Glutamatergic neuron (in vitro differentiated cells): ENCODE results near the gene ZNF709. TPM values are rescaled to one million over a fixed set of nuclear protein-coding genes. Genes with fewer than 3 reads are reported as not detected.
"Not testable (repeated sequence)": the region's sequence is repeated elsewhere in the genome, so short reads cannot be mapped to it uniquely, and the experiment has no call there.

Source experiments
- DNase-seq: peaks from one replicate; pipeline ENCODE4 v3.0.0; 2022
- H3K27ac Mint-ChIP-seq: one replicate; pipeline ENCODE4 v1.8.0; 2020; ENCODE audit warnings: mild to moderate bottlenecking, mixed read lengths, inconsistent platforms; ENCODE audit not compliant: unreplicated experiment
- H3K27me3 Mint-ChIP-seq: one replicate; pipeline ENCODE4 v1.8.0; 2020; ENCODE audit warnings: mild to moderate bottlenecking, moderate library complexity, mixed read lengths, inconsistent platforms; ENCODE audit not compliant: unreplicated experiment
- H3K36me3 Mint-ChIP-seq: one replicate; pipeline ENCODE4 v1.8.0; 2020; ENCODE audit warnings: mild to moderate bottlenecking, mixed read lengths, inconsistent platforms; ENCODE audit not compliant: unreplicated experiment
- H3K4me1 Mint-ChIP-seq: one replicate; pipeline ENCODE4 v1.8.0; 2020; ENCODE audit warnings: mild to moderate bottlenecking, low read depth, mixed read lengths, inconsistent platforms; ENCODE audit not compliant: unreplicated experiment
- H3K4me3 Mint-ChIP-seq: one replicate; pipeline ENCODE4 v1.8.0; 2020; ENCODE audit warnings: mild to moderate bottlenecking, mixed read lengths, inconsistent platforms; ENCODE audit not compliant: unreplicated experiment
- H3K9me3 Mint-ChIP-seq: one replicate; pipeline ENCODE4 v1.8.0; 2020; ENCODE audit warnings: mild to moderate bottlenecking, moderate library complexity, mixed read lengths, inconsistent platforms; ENCODE audit not compliant: unreplicated experiment
- total RNA-seq: library from RNA; stranded (reverse); fragmentation: NEBNext Ultra II Directional; extraction: Animal tissue kit (Norgen Biotek cat#: 25700); gene quantifications from one replicate; pipeline ENCODE4 v1.2.1, GENCODE V29; 2021; ENCODE audit not compliant: unreplicated experiment
- TF ChIP-seq, protein P1 (sequence below): fragments of 200-600 bp; sonication (generic); IDR thresholded peaks from one replicate; pipeline ENCODE4 v1.5.0; 2021; ENCODE audit not compliant: partially characterized antibody, unreplicated experiment

ZNF709 gene
- total RNA-seq, 1 donor from 2014 or later = 8.7 TPM

DNA sequence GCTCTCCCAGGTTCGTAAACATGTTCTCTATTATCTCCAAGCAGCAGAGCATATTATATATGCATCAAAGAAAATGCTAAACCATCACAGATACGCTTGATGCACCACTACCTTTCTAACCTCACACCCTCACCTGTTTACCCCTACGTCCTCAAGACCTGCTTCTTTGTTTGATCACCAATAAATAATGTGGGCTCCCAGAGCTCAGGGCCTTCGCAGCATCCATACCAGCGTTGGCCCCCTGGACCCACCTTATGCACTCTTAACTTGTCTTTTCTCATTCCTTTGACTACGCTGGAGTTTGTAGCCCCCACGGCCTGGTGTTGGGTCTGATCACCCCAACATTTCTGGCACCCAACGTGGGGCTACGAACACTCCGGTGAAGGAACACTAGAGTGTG is 33.8 kb downstream of the ZNF709 start:
- H3K27ac Mint-ChIP-seq = no peak overlapping the region
- DNase-seq = no peak
- peaks cover 21% of the 10 kb centered on the region for H3K36me3 Mint-ChIP-seq
- no peak overlapping the region for H3K4me3 Mint-ChIP-seq
- TF ChIP-seq, protein P1, sequence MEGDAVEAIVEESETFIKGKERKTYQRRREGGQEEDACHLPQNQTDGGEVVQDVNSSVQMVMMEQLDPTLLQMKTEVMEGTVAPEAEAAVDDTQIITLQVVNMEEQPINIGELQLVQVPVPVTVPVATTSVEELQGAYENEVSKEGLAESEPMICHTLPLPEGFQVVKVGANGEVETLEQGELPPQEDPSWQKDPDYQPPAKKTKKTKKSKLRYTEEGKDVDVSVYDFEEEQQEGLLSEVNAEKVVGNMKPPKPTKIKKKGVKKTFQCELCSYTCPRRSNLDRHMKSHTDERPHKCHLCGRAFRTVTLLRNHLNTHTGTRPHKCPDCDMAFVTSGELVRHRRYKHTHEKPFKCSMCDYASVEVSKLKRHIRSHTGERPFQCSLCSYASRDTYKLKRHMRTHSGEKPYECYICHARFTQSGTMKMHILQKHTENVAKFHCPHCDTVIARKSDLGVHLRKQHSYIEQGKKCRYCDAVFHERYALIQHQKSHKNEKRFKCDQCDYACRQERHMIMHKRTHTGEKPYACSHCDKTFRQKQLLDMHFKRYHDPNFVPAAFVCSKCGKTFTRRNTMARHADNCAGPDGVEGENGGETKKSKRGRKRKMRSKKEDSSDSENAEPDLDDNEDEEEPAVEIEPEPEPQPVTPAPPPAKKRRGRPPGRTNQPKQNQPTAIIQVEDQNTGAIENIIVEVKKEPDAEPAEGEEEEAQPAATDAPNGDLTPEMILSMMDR = no peak
- peaks cover 8% of the 10 kb centered on the region for H3K9me3 Mint-ChIP-seq
- no peaks in the 10 kb centered on the region for H3K4me1 Mint-ChIP-seq
- H3K27me3 Mint-ChIP-seq = no peaks in the 10 kb centered on the region

GRCh38 chr19:12448808-12449207 is 35.8 kb downstream of the ZNF709 start:
- Mint-ChIP-seq H3K9me3 (peaks cover 11% of the 10 kb centered on the region), H3K4me1 (no peaks in the 10 kb centered on the region), H3K36me3 (peaks cover 21% of the 10 kb centered on the region), H3K4me3 (no peak overlapping the region), H3K27ac (no peak overlapping the region), H3K27me3 (no peaks in the 10 kb centered on the region)
- no peak for DNase-seq
- TF ChIP-seq, protein P1 = no peak

DNA sequence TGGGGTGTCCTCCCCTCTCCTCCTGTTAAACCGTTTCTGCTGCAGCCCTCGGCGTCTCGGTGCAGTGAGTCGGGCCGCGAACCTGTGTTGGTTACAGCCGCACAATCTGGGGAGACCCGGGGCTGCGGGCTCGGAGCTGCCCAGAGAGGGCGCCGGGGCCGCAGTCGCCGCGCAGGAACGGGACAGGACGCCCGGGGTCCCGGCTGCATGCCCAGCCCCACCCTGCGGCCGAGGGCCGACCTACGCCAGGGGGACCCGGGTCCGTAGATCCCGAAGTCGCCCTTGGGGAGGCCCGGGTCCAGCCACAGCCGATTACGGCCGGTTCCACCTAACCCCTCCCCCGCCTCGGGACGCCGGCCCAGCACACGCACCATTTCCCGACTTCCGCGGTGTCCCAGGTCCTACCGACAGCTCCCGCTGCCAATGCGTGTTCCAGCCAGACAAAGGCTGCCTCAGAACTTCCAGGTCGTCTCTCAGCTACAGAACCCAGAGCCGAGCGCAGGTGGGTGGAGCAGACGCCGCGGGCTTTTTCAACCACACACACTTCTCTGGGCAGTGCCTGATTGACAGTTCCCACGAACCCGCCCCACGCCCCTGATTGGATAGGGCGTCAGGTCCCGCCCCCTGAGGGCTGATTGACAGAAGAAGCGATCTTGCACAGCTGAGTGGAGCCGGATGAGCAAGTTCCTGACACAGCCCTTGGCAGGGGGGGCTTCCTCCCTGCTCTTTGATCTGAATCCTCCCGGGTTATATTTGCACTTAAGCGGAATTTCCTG is 43.9 kb downstream of the ZNF709 start, which contains the start of gene ZNF443:
Gene ZNF443, minus strand, starts transcription at position 481 of the 776 bp plus-strand sequence. Its CDS starts 107 bp downstream, at position 374.
- Mint-ChIP-seq H3K27me3 (peaks cover 4% of the 10 kb centered on the region), H3K9me3 (peaks cover 10% of the 10 kb centered on the region), H3K36me3 (peaks cover 14% of the 10 kb centered on the region), H3K4me1 (peaks cover 2% of the 10 kb centered on the region), H3K4me3 (peak within 1 kb of the TSS; percentile 100), H3K27ac (peak within 1 kb of the TSS; percentile 98)
- TF ChIP-seq, protein P1 = no peak
- DNase-seq = peak; percentile 99

DNA sequence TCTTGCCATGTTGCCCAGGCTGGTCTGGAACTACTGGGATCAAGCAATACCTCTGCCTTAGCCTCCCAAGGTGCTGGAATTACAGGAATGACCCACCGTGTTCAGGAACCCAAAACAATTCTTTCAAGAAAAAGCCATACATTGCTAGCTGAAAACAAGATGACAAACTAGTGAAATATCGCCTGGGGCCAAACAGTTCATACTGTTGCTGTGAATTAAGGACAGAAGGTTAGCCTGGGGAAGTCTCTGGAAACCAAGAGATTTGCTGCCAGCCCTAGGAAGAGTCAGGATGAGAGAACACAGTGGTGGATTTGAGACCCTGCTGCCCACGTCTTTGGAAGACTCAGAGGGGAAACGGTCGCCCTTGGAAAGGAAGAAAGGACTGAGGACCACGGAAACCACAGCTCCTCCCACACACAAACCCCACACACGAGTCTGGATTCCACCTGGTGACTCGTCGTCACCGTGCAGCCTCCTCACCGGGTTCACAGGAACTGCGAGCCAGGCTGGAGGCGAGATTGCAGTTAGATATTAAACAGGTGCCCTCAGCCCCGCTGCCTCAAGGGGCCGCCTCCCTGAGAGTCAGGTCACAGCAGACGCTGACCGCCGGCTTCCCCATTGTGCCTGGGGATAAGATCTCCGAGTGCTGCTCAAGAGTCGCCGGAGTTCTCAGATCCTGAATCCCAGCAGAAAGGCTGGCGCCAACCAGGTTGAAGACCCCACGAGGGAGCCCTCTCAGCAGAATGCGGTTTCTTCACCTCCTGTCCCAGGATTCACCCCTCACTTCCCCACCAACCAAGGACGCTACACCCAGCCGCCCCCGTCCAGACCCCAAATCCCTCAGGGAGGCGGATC is 44.7 kb downstream of the ZNF709 start:
- not testable (repeated sequence) for H3K4me1 Mint-ChIP-seq, H3K9me3 Mint-ChIP-seq, H3K27me3 Mint-ChIP-seq, DNase-seq
- Mint-ChIP-seq H3K27ac (peak overlapping the region; percentile 88), H3K36me3 (peaks cover 14% of the 10 kb centered on the region), H3K4me3 (peak overlapping the region; percentile 89)

- peaks cover 43% of the 10 kb centered on the region for H3K36me3 Mint-ChIP-seq
- DNase-seq, H3K4me3 Mint-ChIP-seq, H3K27ac Mint-ChIP-seq, H3K9me3 Mint-ChIP-seq, H3K27me3 Mint-ChIP-seq, H3K4me1 Mint-ChIP-seq: not testable (repeated sequence)
Observed at GRCh38 chr19:12430726-12431299, 53.8 kb downstream of the ZNF709 start.
